Stomach (tissue), 9 donors: ENCODE measurements around the gene IL1RL2. TPM values are rescaled to one million over a fixed set of nuclear protein-coding genes. Genes with fewer than 3 reads are reported as not detected.

Experiments
- DNase-seq, 2 donors: peaks; one replicate each; pipeline versions ENCODE4 v3.0.0 to v3.0.0-alpha.2; 2013 to 2019
- H3K27ac ChIP-seq, 5 donors: fragments of 200-600 bp in 4 of 5; sonication (generic) in 4 of 5; one replicate each; pipeline ENCODE4 v1.5.1; 2013 to 2019; ENCODE audit warnings: mild to moderate bottlenecking in 1 of 5, moderate library complexity in 1 of 5
- H3K27me3 ChIP-seq, 3 donors: fragments of 200-600 bp; sonication (generic); one replicate each; pipeline ENCODE4 v1.5.1; 2017 to 2019; ENCODE audit warnings: mixed run types in 1 of 3
- H3K36me3 ChIP-seq, 4 donors: fragments of 200-600 bp; sonication (generic); 1 replicate in 3 of 4; 2 replicates in 1 of 4; pipeline ENCODE4 v1.5.1; 2016 to 2019
- H3K4me1 ChIP-seq, 4 donors: fragments of 200-600 bp; sonication (generic); one replicate each; pipeline ENCODE4 v1.5.1; 2016 to 2019
- H3K4me3 ChIP-seq, 4 donors: fragments of 200-600 bp; sonication (generic) in 3 of 4; one replicate each; pipeline ENCODE4 v1.5.1; 2016 to 2019; ENCODE audit warnings: mild to moderate bottlenecking in 1 of 4
- H3K9me3 ChIP-seq, 4 donors: fragments of 200-600 bp; sonication (generic); one replicate each; pipeline ENCODE4 v1.5.1; 2016 to 2019
- EP300 ChIP-seq: sonication (generic); formaldehyde crosslinking; IDR thresholded peaks from one replicate; pipeline ENCODE4 v1.6.1; 2017; ENCODE audit warnings: antibody characterized with exemption
- POLR2A ChIP-seq, 4 donors: fragments of 450-650 bp; IDR thresholded peaks; one replicate each; pipeline ENCODE4 v1.6.1; 2016; ENCODE audit warnings: antibody characterized with exemption in 4 of 4, control low read depth in 2 of 4, mild to moderate bottlenecking in 1 of 4, moderate library complexity in 1 of 4
- POLR2AphosphoS5 ChIP-seq, 3 donors: sonication (generic); formaldehyde crosslinking; IDR thresholded peaks; one replicate each; pipeline ENCODE4 v1.6.1; 2016; ENCODE audit warnings: antibody characterized with exemption in 3 of 3
- WGBS, 5 donors: extraction: QIAGEN DNeasy Blood & Tissue Kit in 3 of 5; methylation state at CpG; one replicate each; pipeline versions ENCODE4 v1.1.5 to v1.1.7; 2013 to 2018; 5-methylcytosine and 5-hydroxymethylcytosine counted together
- intact Hi-C: fragments of 100-400 bp; cut with DNase I; formaldehyde crosslinking; loops from one replicate; pipeline ENCODE4 v1.15.1; 2023; ENCODE audit warnings: low total_unique reads
- polyA plus RNA-seq, 3 donors: library from polyadenylated mRNA; stranded (reverse); fragments of 200-250 nt; gene quantifications; one replicate each; pipeline ENCODE4 v1.2.3, GENCODE V29; 2013
- total RNA-seq, 5 donors: library from RNA; depleted of rRNA; stranded (reverse); fragments of >200 nt; gene quantifications; one replicate each; pipeline versions ENCODE4 v1.1.0 to v1.2.3, GENCODE V29; 2014 to 2016
- TF ChIP-seq, protein P1 (sequence below), 7 experiments: fragments of 450-650 bp in 4 of 7; fragments of 200-600 bp in 3 of 7; sonication (generic) in 3 of 7; IDR thresholded peaks; one replicate each; pipeline ENCODE4 v1.5.1; 2016 to 2019; ENCODE audit warnings: antibody characterized with exemption in 7 of 7, control low read depth in 2 of 7, mild to moderate bottlenecking in 1 of 7
- donor health status: healthy with polysubstance abuse.
- donor health status: Bipolar disorder and iron deficiency.
- donor health status: healthy.

The IL1RL2 gene
- total and polyA plus RNA-seq, 8 donors: 0.61 to 4.3 (median 2.4) TPM; not detected in 2

DNA sequence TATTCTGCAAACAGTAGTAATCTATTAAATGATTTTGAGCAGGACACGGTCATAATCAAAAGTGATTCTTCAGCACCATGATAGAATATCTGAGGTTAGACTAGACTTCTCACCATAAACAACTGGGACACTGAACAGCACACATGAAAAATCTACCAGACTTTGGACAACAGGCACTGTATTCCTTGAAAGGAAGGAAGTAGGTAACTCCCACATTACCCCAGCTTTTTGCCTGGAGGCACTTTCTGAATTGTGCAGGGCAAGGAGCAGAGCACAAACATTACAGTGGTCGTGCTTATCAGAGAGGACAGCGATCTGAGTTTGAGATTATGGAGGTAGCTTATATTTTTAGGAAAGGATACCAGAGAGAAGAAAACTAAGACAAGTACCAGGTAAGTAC, 99.2 kb downstream of the IL1RL2 start:
- TF ChIP-seq EP300 (no peak), POLR2A (IDR thresholded peaks at IDR 0.05) (no peak)
- intact Hi-C loops: no loop called here
- no peaks in the 10 kb centered on the region for H3K36me3 ChIP-seq

DNA sequence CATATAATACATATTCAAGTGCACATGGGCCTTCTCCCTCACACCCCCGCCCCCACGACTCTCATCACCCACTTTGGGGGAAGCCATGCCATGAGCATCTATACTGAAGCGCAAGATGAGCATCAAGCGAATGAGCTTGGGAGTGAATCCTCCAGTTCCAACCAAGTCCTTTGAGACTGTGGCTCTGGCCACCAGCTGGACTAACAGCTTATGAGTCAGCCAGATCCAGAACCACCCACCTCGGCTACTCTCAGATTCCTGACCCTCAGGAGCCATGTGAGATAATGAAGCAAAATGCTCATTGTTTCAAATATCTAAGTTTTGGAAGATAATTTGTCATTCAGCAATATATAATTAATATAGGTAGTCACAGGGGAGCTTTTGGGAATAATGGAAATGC, 102.3 kb downstream of the IL1RL2 start:
- peaks cover 0 to 4% (median 0%) of the 10 kb centered on the region in 3 donors for H3K27me3 ChIP-seq
- no peak overlapping the region for H3K4me3 ChIP-seq
- intact Hi-C loops: no loop called here
- H3K27ac ChIP-seq: no peak overlapping the region
- peaks cover 0 to 14% (median 0%) of the 10 kb centered on the region in 4 donors for H3K4me1 ChIP-seq
- H3K9me3 ChIP-seq: no peaks in the 10 kb centered on the region
- WGBS, 5 donors: 86 to 94% (median 89%) methylated on average over 5 of the region's 5 CpGs
- no peak for DNase-seq
- TF ChIP-seq POLR2AphosphoS5 (IDR thresholded peaks at IDR 0.05) (no peak), POLR2A (IDR thresholded peaks at IDR 0.05) (no peak), EP300 (no peak)
- TF ChIP-seq, protein P1, sequence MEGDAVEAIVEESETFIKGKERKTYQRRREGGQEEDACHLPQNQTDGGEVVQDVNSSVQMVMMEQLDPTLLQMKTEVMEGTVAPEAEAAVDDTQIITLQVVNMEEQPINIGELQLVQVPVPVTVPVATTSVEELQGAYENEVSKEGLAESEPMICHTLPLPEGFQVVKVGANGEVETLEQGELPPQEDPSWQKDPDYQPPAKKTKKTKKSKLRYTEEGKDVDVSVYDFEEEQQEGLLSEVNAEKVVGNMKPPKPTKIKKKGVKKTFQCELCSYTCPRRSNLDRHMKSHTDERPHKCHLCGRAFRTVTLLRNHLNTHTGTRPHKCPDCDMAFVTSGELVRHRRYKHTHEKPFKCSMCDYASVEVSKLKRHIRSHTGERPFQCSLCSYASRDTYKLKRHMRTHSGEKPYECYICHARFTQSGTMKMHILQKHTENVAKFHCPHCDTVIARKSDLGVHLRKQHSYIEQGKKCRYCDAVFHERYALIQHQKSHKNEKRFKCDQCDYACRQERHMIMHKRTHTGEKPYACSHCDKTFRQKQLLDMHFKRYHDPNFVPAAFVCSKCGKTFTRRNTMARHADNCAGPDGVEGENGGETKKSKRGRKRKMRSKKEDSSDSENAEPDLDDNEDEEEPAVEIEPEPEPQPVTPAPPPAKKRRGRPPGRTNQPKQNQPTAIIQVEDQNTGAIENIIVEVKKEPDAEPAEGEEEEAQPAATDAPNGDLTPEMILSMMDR (IDR thresholded peaks at IDR 0.05): no peak
- no peaks in the 10 kb centered on the region for H3K36me3 ChIP-seq

More for the DNA sequence above, 99.2 kb downstream of the IL1RL2 start:
- Histone ChIP-seq H3K4me1 (no peaks in the 10 kb centered on the region), H3K9me3 (no peaks in the 10 kb centered on the region), H3K27ac (no peak overlapping the region), H3K27me3 (no peaks in the 10 kb centered on the region), H3K4me3 (no peak overlapping the region)
- WGBS, 5 donors: 39 to 52% (median 49%) methylated on average over 3 of the region's 3 CpGs
- DNase-seq: no peak

Other genes starting within 250 kb of the IL1RL2 start
- gene IL1R2, start 195.1 kb upstream of the IL1RL2 start, total RNA-seq: 10 to 100 TPM in 4 of 5 donors, 1 to 10 TPM in 1; 2.3 to 99.6 (median 30.7) TPM
- gene IL1R2, start 195.1 kb upstream of the IL1RL2 start, polyA plus RNA-seq: 100 to 1,000 TPM in 1 of 3 donors, 10 to 100 TPM in 2; 11.9 to 111 (median 18.9) TPM
- 10 to 100 TPM; 17.5 to 67.7 (median 49.1) TPM for gene IL1R1, start 44.3 kb upstream of the IL1RL2 start, total RNA-seq
- 100 to 1,000 TPM in 1 of 3 donors, 10 to 100 TPM in 2; 26.5 to 109 (median 75.3) TPM for gene IL1R1, start 44.3 kb upstream of the IL1RL2 start, polyA plus RNA-seq
- 10 to 100 TPM in 4 of 5 donors, under 1 TPM in 1; 0.29 to 61.7 (median 29.4) TPM for gene IL1RL1, start 124.5 kb downstream of the IL1RL2 start, total RNA-seq
- 10 to 100 TPM in 2 of 3 donors, 1 to 10 TPM in 1; 2.9 to 40.9 (median 21.4) TPM for gene IL1RL1, start 124.5 kb downstream of the IL1RL2 start, polyA plus RNA-seq
- 10 to 100 TPM in 3 of 5 donors, 1 to 10 TPM in 1, under 1 TPM in 1; 0.29 to 83.9 (median 10.1) TPM for gene IL18R1, start 168.8 kb downstream of the IL1RL2 start, total RNA-seq
- gene IL18R1, start 168.8 kb downstream of the IL1RL2 start, polyA plus RNA-seq: 1 to 10 TPM; 1.5 to 2.7 (median 2.3) TPM
- gene IL18RAP, start 236.1 kb downstream of the IL1RL2 start, total RNA-seq: 10 to 100 TPM in 2 of 5 donors, 1 to 10 TPM in 2, not detected in 1; 1.8 to 33.3 (median 10.4) TPM
- gene IL18RAP, start 236.1 kb downstream of the IL1RL2 start, polyA plus RNA-seq: 1 to 10 TPM in 2 of 3 donors, under 1 TPM in 1; 0.50 to 1.7 (median 1.2) TPM